Bone marrow (tissue), 2 donors: ENCODE results near the gene DHH.
A peak's percentile ranks its signal among the peaks of the same experiment; 100 is the strongest.

Experiments used
- DNase-seq, 2 donors: peaks; one replicate each; lab custom pipeline; 2025; lab: John Stamatoyannopoulos, UW

DHH gene

DNA sequence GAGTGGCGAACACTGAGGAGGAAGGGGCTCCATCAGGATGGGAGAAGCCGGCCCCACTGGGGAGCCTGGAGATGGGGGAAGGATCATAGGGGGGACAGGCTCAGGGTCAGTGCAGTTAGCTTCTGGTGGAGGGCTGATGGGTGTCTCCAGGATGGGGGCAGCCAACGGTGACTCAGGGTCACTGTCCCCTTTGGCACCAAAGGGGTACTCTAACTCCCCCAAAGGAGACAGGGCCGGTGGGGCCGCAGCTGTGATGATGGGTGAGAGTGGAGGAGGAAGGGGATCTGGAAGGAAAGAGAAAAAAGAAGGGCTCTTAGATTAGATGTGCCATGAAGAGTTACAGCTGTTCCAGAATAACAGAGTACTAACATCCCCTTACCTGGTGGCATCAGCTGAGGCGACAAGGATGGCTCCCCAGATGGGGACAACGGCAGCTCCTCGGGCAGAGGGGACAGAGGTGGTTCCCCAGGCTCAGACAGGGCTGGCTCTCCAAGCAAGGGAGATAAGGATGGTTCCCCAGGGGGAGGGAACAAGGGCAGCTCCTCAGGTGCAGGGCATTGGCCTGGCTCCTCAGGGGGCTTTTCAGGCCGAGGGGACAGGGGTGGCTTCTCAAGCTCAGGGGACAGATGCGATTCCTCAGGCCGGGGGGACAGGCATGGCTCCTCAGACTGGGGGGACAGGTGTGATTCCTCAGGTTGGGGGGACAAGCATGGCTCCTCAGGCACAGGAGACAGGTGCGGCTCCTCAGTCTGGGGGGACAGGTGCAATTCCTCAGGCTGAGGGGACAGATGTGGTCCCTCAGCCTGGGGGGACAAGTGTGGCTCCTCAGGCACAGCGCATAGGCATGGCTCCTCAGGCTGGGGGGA lies 43.9 kb downstream of the DHH start:
- no peak for DNase-seq

DNA sequence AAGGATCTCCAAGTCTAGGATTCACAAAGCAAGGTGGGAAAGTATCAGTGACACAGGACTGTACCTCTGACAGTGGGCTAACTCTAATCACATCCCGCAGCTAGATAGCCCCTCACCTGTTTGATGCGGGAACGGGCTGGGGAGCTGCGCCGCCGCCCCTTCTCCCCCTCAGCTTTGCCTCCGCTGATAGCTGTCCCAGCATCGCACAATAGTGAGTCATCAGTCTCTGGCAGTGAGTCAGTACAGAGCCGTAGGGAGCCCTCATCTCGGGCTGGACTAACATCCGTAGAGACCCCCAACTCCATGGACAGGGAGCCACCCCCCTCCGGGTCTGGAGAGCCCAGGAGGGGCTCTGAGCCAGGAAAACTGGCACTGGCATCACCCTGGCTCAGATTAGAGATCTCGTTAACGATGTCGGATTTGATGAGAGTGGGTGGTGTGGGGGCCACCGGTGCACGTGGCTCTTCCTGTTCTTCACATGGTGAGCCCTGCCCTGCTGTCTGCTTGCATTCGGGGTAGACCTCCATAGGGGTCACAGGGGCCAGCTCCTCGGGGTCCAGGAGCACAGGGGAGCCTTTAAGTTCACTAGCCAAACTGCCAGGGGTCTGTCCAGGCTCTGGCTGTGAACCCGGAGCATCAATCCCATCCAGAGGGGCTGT lies 44.9 kb downstream of the DHH start:
- DNase-seq, result no peak

DNA sequence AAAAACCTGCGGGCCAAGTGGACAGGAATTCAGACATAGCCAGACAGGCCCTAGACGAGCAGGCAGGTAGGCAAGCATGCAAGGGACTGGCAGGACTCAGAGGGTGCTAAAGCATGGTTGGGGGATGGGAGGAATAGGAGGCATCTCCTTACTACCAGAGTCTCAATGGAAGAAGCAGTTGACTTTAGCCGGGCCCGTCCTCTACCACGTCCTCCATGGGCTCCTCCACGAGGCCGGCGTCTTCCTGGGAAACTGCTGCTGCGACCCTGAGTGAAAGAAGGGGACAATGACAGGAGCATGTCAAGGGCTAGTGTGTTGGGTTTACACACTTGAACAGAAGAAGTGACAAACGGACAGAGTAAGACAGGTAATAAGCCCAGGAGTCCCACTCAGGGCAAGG lies 45.6 kb downstream of the DHH start:
- DNase-seq, result no peak

DNA sequence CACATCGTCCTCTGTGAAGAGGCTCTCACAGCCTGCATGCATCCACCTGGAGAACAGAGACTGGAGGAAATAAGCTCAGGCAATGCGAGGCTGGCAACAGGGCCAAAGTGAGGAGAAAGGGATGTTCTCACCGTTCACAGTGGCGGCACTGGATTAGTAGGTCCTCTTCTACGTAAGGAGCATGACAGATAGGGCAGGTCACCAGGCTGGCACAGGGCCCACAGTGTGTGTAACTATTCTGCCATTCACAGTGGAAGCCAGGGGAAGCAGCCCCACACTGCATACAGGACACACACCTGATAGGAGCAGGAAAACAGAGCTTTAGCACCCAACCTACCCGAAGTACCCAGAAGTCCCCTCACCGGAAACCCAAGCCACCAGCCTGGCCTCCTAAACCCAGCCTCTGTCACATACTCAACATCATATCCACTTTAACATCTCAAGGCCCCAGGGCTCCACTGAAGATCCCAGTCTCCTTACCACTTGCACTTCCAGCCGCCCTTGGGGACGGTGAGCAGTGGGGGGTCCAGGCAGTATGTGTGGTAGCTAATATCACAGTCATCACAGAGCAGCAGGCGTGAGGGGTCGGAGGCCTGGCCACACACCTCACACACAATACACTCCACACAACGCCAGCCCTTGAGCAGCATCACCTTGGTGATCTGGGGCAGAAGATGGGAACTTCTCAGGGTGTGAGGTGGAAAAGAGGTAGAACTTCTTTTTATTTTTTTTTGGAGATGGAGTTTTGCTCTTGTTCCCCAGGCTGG lies 48.3 kb downstream of the DHH start:
- DNase-seq, result no peak

DNA sequence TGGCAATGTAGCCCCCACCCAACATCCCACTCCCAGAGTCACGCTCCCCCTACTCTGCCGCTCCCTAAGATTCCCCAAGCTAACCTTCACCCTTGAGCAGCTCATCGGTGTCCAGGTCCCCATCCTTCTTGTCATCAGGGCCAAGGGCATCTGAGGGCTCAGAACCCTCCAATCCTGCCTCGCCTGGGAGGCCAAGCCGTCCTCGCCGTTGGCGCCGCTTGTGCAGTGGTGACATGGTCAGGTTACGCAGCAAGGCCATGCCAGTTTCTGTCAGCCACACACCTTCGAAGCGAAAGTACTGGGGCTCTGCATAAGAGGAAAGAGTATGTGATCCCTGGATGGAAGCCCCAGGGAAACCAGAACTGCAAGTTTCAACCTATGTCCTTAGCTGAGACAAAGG lies 49.9 kb downstream of the DHH start:
- DNase-seq, result no peak

DNA sequence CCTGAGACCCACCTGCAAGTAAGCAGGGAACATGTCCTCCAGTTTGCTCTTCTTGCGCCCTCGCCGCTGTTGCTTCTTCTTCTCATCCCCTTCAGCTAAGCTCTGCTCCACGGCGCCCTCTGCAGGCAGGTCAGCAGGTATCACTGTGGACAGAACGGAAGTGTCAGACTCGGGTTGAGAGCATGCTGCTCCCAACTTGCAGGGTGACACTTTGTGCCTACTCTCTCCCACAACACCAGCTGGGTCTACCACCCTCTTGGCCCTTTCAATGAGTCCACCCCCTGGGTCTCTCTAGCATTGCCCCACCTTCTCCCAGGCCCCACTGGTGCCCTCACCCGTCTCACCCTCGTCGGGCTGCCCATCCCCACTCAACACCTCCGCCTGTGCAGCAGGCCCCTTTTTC lies 50.7 kb downstream of the DHH start:
- DNase-seq, result peak; percentile 20 to 72

DNA sequence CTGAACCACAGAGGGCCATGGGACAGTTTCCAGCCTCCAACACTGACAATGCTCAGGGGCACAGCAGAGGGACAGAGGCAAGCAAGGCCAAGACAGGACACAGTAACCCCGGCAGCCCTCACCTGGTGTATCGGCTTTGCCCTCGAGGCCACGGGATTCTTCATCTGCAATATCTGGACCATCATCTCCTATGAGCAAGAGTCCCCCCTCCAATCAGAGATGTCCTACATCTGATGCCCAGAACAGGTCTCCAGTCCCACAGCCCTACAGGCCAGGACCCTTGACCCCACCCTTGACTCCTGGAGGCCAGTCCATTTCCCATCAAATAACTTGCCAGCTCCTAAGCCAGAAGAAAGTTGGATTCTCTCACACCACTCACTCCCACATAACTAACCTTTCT lies 51.4 kb downstream of the DHH start:
- DNase-seq, result no peak

DNA sequence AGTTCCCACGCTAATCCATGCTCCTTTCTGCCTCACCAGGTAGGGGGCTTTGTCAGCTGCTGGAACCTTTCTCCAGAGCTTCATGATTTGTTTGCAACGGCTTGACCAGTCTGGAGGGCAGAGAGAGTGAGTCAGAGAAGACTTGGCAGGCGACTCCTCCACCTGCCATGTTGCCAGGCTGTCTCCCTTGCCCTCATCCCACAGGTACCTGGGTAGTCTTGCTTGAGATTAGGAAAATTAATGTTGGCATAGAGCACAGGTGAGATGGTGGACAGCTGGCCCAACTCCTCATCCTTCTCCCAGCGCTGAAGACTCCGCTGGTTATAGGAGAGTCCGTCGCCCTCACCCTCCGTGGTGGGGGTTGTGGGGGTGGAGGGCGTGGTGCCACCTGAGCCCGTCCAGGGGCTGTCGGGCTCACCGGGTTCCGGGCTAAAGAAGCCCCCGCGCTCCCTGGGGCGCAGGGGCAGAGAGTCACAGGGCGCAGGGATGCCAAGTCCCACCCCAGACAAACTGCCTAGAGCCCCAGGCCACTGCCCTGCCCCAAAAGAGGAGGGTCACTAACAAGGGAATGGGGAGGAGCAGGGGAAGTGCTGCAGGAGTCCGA lies 52.6 kb downstream of the DHH start:
- DNase-seq, result no peak

DNA sequence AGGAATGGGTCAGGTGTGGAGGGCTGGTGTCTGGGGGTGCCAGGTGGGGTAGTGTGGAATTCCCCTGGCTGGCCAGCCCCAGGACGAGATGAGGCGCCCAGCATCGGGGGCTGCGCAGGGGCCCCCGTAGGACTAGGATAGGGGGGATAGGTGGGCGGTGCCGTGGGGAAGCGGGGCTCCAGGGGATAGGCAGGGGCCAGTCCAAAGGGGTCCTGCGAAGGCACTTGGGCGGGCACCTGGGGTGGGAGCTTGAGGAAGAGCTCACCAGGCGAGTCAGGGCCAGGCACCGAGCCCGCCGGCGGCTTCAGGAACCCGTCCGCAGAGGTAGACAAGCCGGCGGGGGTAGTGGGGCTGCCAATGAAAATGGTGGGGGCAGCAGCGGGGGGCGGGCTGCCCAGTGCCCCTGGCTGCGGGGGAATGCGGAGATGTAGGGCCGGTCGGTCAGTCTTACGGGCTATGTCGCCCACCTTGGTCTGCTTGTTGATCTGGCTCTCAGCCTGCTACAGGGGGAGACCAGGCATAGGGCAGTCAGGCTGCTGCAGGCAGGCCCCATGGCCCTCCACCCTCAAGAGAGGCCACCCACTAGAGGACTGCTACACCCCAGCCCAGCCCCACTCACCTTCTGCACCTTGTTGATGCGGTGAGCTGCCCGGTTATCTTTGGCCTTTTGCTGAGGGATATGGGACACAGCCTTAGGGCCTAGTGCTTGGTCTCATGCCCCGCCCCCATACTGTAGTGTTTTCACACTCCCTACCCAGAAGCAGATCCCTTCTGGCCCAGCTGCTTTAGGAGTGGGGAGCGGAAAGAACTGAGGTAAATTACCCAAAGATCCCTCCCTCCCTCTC lies 53.3 kb downstream of the DHH start:
- DNase-seq, result no peak

DNA sequence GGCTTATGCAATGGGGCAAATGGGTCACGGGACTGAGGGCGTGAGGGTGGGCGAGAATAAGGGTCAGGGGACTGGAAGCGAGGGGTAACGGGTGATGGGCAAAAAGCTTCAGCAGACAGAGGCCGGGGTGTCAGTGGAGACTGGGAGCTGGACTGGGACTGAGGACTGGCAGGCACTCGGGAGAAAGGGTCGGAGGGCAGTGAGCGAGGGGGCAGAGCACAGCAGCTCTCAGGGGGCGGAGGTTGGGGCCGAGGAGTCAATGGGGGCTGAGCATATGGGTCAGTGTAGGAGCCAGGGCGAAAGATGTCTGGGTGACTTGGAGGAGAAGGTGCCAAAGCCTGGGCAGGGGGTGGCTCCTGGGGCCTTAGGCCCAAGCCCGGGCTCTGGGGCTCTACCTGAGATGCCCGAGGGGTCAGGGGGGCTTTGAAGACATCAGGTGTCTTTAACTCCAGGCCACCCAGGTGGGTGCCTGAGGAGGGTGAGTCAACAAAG lies 54.2 kb downstream of the DHH start:
- no peak for DNase-seq

DNA sequence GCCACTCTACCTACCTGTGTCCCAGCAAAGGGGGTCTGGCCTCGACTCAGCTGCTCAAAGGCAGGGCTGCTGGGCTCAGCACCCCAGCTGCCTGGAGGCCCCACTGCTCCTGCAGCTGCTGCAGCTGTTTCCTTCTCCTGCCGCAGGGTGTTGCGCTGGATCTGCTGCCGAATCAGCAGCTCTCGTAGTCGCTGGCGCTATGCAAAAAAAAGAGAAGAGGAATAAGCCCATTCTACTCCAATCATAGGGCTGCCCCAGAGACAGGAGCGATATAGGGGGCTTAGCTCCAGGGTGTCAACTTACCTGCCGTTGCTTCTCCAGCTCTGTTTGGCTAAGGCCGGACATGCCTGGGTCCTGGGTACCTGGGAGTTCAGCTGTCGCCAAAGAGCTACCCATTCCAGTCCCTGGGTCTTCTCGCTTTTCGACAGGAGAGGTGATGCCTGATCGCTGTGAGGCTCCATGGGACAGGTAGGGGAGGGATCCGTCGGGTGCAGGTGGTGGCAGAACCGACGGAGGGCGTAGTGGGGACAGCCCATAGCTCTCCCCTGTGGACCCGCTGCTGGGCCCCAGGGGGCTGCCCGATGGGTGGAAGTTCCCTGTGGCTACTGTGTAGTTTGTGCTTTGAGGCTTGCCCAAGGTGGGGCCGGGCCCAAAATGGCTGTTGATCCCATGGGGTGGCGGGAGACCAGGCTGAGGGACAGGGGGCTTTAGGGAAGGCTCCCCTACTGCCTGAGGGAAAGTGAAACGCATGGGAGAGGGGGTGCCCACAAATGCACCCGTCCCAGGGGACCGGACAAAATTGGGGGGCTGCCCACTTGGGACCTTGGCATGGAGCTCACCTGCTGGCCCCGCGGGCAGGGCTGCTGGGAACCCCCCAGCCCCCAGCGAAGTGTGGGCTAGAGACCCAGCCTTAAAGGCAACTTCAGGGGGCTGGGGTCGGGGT lies 54.9 kb downstream of the DHH start:
- DNase-seq, result no peak

DNA sequence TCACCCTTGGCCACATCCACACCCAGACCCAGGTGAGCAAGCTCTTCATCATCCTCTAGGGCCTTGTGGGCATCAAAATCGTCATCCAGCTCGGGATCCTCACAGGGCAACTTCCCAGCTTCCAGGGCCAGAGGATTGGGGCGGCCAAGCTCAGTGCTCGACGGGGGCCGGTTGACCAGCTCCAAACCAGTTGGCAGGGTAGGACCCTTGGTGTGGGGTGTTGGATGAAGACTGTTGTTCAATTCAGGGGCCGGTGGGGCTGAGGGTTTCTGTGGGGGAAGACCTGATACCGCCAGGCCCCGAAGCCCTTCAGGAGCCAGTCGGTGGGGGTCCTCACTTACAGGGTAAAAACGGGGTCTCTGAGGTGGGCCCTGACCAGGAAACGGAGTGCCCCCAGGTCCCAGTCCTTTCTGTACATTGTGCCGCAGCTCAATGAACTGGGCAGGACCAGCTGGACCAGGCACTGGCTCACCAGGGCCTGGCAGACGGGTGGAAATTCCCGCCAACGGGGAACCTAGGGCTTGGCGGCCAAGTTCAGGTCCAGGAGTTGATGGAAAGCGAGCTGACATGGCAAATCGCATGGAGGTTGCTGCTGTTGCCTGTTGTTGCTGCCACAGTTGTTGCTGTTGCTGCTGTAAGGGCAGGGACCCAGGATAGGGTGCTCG lies 56.2 kb downstream of the DHH start:
- no peak for DNase-seq

DNA sequence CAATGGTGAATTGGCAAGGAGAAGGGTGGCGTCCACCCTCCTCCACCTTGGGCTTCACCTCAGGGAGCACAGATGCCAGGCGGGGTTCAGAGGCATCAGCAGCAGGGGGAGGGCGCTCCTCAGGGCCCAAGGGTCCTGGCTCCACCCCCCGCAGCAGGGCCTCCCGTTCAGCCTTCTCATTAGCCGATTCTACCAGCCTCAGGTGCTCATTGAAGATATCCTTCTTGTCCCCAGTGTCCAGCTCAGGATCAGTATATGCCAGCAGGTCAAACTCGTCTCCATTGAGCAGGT lies 56.7 kb downstream of the DHH start:
- no peak for DNase-seq

DNA sequence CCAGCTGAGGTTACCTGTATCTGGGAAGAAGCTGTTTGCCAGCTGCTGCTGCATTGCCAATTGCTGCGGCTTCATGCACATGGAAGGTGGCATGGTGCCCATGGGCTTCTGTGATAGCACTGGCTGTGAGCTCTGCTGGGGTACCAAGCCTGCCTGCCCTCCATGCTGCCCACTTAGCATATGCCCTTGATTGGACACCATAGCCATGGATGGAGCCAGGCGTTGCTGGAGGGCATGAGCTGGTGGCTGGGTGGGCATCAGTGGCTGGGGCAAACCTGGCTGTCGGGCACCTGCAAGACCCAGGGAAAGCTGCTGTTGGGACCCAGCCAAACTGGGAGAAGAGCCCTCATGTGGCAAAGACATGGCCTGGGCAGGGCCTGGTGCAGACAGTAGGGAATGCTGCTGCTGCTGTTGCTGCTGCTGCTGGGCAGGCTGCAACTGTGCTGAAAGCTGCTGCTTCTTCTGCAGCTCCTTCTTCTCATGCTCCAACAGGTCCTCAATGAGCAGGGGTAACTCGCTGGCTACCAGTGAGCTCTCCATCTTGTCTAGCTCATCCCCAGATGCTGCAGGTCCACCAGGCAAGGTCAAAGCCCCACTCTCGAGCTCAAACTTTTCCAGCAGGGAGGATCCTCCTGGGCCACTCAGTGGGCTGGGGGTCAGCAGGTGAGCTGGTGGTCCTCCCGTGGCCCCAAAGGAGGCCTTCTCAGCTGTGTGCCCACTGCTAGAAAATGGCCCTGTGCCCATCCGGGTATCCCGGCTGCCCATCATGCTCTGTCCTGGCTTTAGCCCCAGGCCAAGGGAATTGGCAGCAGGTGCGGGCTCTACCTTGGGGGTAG lies 57.3 kb downstream of the DHH start:
- no peak for DNase-seq
